Skeletal muscle satellite cell (primary cell): Measurements from ENCODE around the gene TMEM121. TPM values are rescaled to one million over a fixed set of nuclear protein-coding genes. Genes with fewer than 3 reads are reported as not detected.
A peak's percentile ranks its signal among the peaks of the same experiment; 100 is the strongest.

Experiments used
- H3K27me3 ChIP-seq: 2 replicates; pipeline ENCODE4 v1.7.0; 2013; ENCODE audit warnings: low read length; ENCODE audit not compliant: control insufficient read depth, insufficient read depth
- H3K36me3 ChIP-seq: 2 replicates; pipeline ENCODE4 v1.7.0; 2013; ENCODE audit warnings: mild to moderate bottlenecking, control low read depth, low read length; ENCODE audit not compliant: insufficient read depth
- H3K4me1 ChIP-seq: 2 replicates; pipeline ENCODE4 v1.7.0; 2013; ENCODE audit warnings: low read length; ENCODE audit not compliant: control insufficient read depth, insufficient read depth
- H3K4me2 ChIP-seq: 2 replicates; pipeline ENCODE4 v1.7.0; 2013; ENCODE audit warnings: mild to moderate bottlenecking, low read length
- H3K4me3 ChIP-seq: 2 replicates; pipeline ENCODE4 v1.7.0; 2013; ENCODE audit warnings: low read length
- H3K9ac ChIP-seq: 2 replicates; pipeline ENCODE4 v1.7.0; 2013; ENCODE audit warnings: mild to moderate bottlenecking, low read depth, low read length, moderate library complexity
- H3K9me3 ChIP-seq: replicated peaks from 2 replicates; pipeline ENCODE4 v1.7.0; 2013; ENCODE audit warnings: mild to moderate bottlenecking, control low read depth, low read length
- total RNA-seq: library from RNA; depleted of rRNA; stranded (reverse); fragments of >200 nt; gene quantifications from 2 replicates; pipeline ENCODE4 v1.2.3, GENCODE V29; 2012; rRNA removed

The TMEM121 gene
- total RNA-seq, result 2.3 and 3.9 TPM in 2 replicates

- peak within 1 kb of the TSS; percentile 98 for H3K4me2 ChIP-seq
- H3K9me3 ChIP-seq, result no peaks in the 10 kb centered on the region
- peaks cover 16% of the 10 kb centered on the region for H3K27me3 ChIP-seq
- H3K4me1 ChIP-seq, result peaks cover 22% of the 10 kb centered on the region
- H3K36me3 ChIP-seq, result no peaks in the 10 kb centered on the region
- H3K4me3 ChIP-seq, result peak within 1 kb of the TSS; percentile 76
- no peak within 1 kb of the TSS for H3K9ac ChIP-seq
These were observed at the start of gene TMEM121 for GRCh38 chr14:105525861-105526775. TMEM121 (plus strand) TSS chr14:105526583; CDS start chr14:105528835, 2,252 bp downstream.

GRCh38 chr14:105476831-105477659 is 49.3 kb upstream of the TMEM121 start:
- Histone ChIP-seq H3K4me2 (peak overlapping the region; percentile 90), H3K9ac (peak overlapping the region; percentile 86), H3K27me3 (no peaks in the 10 kb centered on the region), H3K36me3 (peaks cover 8% of the 10 kb centered on the region), H3K4me1 (peaks cover 58% of the 10 kb centered on the region), H3K4me3 (peak overlapping the region; percentile 95), H3K9me3 (no peaks in the 10 kb centered on the region)

GRCh38 chr14:105477660-105478397 is 48.6 kb upstream of the TMEM121 start:
- Histone ChIP-seq H3K36me3 (peaks cover 8% of the 10 kb centered on the region), H3K27me3 (no peaks in the 10 kb centered on the region), H3K4me2 (peak overlapping the region; percentile 90), H3K4me1 (peaks cover 58% of the 10 kb centered on the region), H3K9me3 (no peaks in the 10 kb centered on the region), H3K4me3 (no peak overlapping the region), H3K9ac (no peak overlapping the region)

GRCh38 chr14:105478398-105479251 is 47.8 kb upstream of the TMEM121 start:
- Histone ChIP-seq H3K4me3 (no peak overlapping the region), H3K9me3 (no peaks in the 10 kb centered on the region), H3K9ac (no peak overlapping the region), H3K4me2 (no peak overlapping the region), H3K27me3 (no peaks in the 10 kb centered on the region), H3K4me1 (peaks cover 55% of the 10 kb centered on the region), H3K36me3 (peaks cover 8% of the 10 kb centered on the region)

DNA sequence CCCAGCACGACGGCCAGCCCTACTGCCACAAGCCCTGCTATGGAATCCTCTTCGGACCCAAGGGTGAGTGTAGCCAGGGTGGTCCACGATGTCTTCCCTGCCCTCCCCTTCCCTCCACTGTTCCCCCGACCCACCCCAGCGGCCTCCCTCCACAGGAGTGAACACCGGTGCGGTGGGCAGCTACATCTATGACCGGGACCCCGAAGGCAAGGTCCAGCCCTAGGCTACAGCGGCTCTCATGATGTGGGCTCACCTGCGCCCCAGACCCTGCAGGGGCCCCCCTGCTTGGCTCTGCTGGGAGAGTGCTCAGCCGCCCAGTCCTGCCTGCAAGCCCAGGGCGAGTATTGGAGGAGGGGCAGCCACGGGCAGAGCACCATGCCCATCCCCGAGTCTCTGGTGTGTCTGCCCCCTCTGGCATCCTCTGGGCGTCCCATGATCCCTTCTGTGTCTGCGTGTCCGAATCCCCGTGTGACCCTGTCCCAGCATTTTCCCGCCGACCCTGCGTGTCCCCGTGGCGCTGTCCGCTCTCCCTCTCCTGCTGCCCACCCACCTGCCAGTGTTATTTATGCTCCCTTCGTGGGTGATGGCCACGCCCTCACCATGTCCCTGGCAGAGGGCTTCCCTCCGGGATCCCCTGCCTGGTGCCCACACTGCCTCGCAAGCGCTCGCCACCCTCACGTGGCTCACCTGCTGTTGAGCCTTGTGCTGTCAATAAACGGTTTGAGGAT is 46.8 kb upstream of the TMEM121 start:
- Histone ChIP-seq H3K27me3 (no peaks in the 10 kb centered on the region), H3K9ac (no peak overlapping the region), H3K36me3 (peaks cover 8% of the 10 kb centered on the region), H3K4me1 (peaks cover 57% of the 10 kb centered on the region), H3K4me3 (no peak overlapping the region), H3K4me2 (no peak overlapping the region), H3K9me3 (no peaks in the 10 kb centered on the region)

- no peaks in the 10 kb centered on the region for H3K9me3 ChIP-seq
- H3K27me3 ChIP-seq, result no peaks in the 10 kb centered on the region
- H3K4me1 ChIP-seq, result peaks cover 56% of the 10 kb centered on the region
- no peak overlapping the region for H3K4me3 ChIP-seq
- peak overlapping the region; percentile 91 for H3K9ac ChIP-seq
- H3K4me2 ChIP-seq, result no peak overlapping the region
- H3K36me3 ChIP-seq, result peaks cover 8% of the 10 kb centered on the region
These were observed 46.1 kb upstream of the TMEM121 start for GRCh38 chr14:105480199-105480746.

GRCh38 chr14:105480807-105481801 is 45.3 kb upstream of the TMEM121 start:
- Histone ChIP-seq H3K9me3 (no peaks in the 10 kb centered on the region), H3K4me1 (peaks cover 48% of the 10 kb centered on the region), H3K27me3 (no peaks in the 10 kb centered on the region), H3K4me3 (peak overlapping the region; percentile 54), H3K9ac (peak overlapping the region; percentile 91), H3K36me3 (peaks cover 8% of the 10 kb centered on the region), H3K4me2 (peak overlapping the region; percentile 77)

- peaks cover 8% of the 10 kb centered on the region for H3K36me3 ChIP-seq
- peak overlapping the region; percentile 91 for H3K9ac ChIP-seq
- peaks cover 39% of the 10 kb centered on the region for H3K4me1 ChIP-seq
- no peaks in the 10 kb centered on the region for H3K27me3 ChIP-seq
- H3K4me3 ChIP-seq, result peak overlapping the region; percentile 44
- H3K4me2 ChIP-seq, result peak overlapping the region; percentile 73
- H3K9me3 ChIP-seq, result no peaks in the 10 kb centered on the region
These were observed 44.4 kb upstream of the TMEM121 start for GRCh38 chr14:105481886-105482457.
